Measurements from ENCODE around the gene AGMO. TPM values are rescaled to one million over a fixed set of nuclear protein-coding genes. Genes with fewer than 3 reads are reported as not detected.

The AGMO gene
- total RNA-seq, 6 experiments from 2014 or later = 20.8 to 58.9 (median 33.7) TPM

DNA sequence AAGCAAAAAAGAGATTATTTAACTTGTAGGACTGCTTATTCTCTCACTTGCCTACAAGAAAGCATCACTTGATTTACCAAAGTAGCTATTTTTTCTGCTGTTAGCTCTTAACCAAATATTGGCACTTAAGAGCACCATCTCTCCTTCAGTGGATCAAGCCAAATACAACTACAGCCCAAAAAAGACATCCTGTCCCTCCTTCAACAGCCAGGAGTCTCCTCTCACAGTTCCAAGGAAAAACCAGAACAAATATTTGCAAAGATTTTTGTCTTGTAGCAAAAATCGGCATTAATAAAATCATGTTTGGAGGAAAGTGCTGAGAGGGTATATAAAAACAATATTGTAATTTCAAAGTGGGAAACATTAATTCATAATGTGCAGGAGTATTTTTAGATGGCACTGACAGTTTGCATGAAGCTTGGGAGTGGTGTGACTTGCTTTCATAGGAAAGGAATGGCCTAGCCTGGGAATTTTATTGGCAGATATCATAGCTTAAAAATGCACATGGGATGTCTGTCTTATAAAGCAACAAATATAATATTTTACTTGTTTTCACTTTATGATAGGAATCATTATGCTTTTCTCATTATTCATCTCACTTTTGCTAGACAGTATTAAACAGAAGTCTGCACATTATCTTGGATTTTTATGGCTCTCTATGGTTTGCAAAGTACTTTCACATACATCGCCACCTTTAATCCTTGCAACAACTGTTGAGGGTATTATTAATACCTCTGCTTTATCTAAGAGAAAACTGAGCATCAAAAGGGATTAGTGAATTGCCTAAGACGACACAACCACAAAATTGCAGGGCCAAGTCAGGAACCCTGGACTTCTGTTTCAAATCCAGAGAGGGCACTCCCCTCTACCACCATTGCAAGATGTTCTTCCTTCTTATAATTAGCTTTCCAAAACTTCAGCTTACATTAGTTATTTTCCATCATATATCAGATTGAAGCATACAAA is 103.5 kb downstream of the AGMO start:
- H3K27me3 ChIP-seq = no peaks in the 10 kb centered on the region
- DNase-seq (no peak), ATAC-seq (no peak)
- no peak overlapping the region for H3K27ac ChIP-seq
- H3K36me3 ChIP-seq = no peaks in the 10 kb centered on the region
- TF ChIP-seq CTCF (IDR thresholded peaks at IDR 0.05) = no peak
- TF ChIP-seq POLR2A (IDR thresholded peaks at IDR 0.05) = no peak
- H3K4me1 ChIP-seq = peaks cover 0 to 10% (median 0%) of the 10 kb centered on the region in 4 donors
- intact Hi-C loops (cut with DNase I) = no loop called here
- no peaks in the 10 kb centered on the region for H3K9me3 ChIP-seq
- 72% methylated on average over 3 of the region's 3 CpGs for WGBS (ENCODE audit: insufficient coverage, low coverage, low lambda C conversion rate, missing lambda C conversion rate)
- H3K4me3 ChIP-seq = no peak overlapping the region

- no peak for DNase-seq
- Histone ChIP-seq H3K27ac (no peak overlapping the region), H3K4me3 (no peak overlapping the region), H3K36me3 (no peaks in the 10 kb centered on the region), H3K9me3 (no peaks in the 10 kb centered on the region), H3K4me1 (no peaks in the 10 kb centered on the region), H3K27me3 (no peaks in the 10 kb centered on the region)
- WGBS (ENCODE audit: insufficient coverage, low coverage, low lambda C conversion rate, missing lambda C conversion rate) = 84% methylated on average over 3 of the region's 3 CpGs
- ATAC-seq = no peak
- intact Hi-C loops (cut with DNase I) = no loop called here
- TF ChIP-seq CTCF (IDR thresholded peaks at IDR 0.05) (no peak), POLR2A (IDR thresholded peaks at IDR 0.05) (no peak)
These were observed 109.1 kb downstream of the AGMO start for GRCh38 chr7:15452670-15453069.

GRCh38 chr7:15446722-15447121 is 115.1 kb downstream of the AGMO start:
- intact Hi-C loops (cut with DNase I) = no loop called here
- no peaks in the 10 kb centered on the region for H3K36me3 ChIP-seq
- no peak for DNase-seq
- H3K27ac ChIP-seq = no peak overlapping the region
- no peaks in the 10 kb centered on the region for H3K9me3 ChIP-seq
- H3K4me3 ChIP-seq = no peak overlapping the region
- H3K4me1 ChIP-seq = no peaks in the 10 kb centered on the region
- TF ChIP-seq POLR2A (IDR thresholded peaks at IDR 0.05) (no peak), CTCF (IDR thresholded peaks at IDR 0.05) (no peak)
- H3K27me3 ChIP-seq = no peaks in the 10 kb centered on the region
- no peak for ATAC-seq
- WGBS (ENCODE audit: insufficient coverage, low coverage, low lambda C conversion rate, missing lambda C conversion rate) = 30% methylated on average over 2 of the region's 2 CpGs

GRCh38 chr7:15446280-15446679 is 115.5 kb downstream of the AGMO start:
- H3K9me3 ChIP-seq = no peaks in the 10 kb centered on the region
- H3K27me3 ChIP-seq = no peaks in the 10 kb centered on the region
- no peaks in the 10 kb centered on the region for H3K36me3 ChIP-seq
- intact Hi-C loops (cut with DNase I) = no loop called here
- DNase-seq (no peak), ATAC-seq (no peak)
- no peak overlapping the region for H3K27ac ChIP-seq
- H3K4me1 ChIP-seq = no peaks in the 10 kb centered on the region
- no peak for TF ChIP-seq CTCF (IDR thresholded peaks at IDR 0.05)
- TF ChIP-seq POLR2A (IDR thresholded peaks at IDR 0.05) = no peak
- 0% methylated on average over 1 of the region's 1 CpG for WGBS (ENCODE audit: insufficient coverage, low coverage, low lambda C conversion rate, missing lambda C conversion rate)
- no peak overlapping the region for H3K4me3 ChIP-seq

Measured in right lobe of liver (tissue), 6 donors.